Body of pancreas (tissue), 4 donors: ENCODE measurements around the gene COL23A1.

Experiments
- CTCF ChIP-seq, 7 experiments: fragments of 450-650 bp in 4 of 7; fragments of 200-600 bp in 3 of 7; sonication (generic) in 3 of 7; IDR thresholded peaks; one replicate each; pipeline ENCODE4 v1.5.1; 2016 to 2019; ENCODE audit warnings: antibody characterized with exemption in 7 of 7
- POLR2A ChIP-seq, 3 donors: fragments of 450-650 bp; IDR thresholded peaks; one replicate each; pipeline ENCODE4 v1.6.1; 2016; ENCODE audit warnings: antibody characterized with exemption in 3 of 3, mild to moderate bottlenecking in 2 of 3

- TF ChIP-seq CTCF (IDR thresholded peaks at IDR 0.05) (no peak), POLR2A (IDR thresholded peaks at IDR 0.05) (no peak)
Observed at GRCh38 chr5:178341851-178342140, 248.4 kb downstream of the COL23A1 start.
